Psoas muscle (tissue), 8 donors: Measurements from ENCODE around the gene LRBA. TPM values are rescaled to one million over a fixed set of nuclear protein-coding genes. Genes with fewer than 3 reads are reported as not detected.
"Not testable (repeated sequence)": the region's sequence is repeated elsewhere in the genome, so short reads cannot be mapped to it uniquely, and the experiment has no call there.

Experiments
- ATAC-seq, 4 donors: fragments of 200-7000 bp; cut with Tn5 transposase; one replicate each; pipeline ENCODE4 v1.9.1; 2020; ENCODE audit warnings: moderate library complexity in 3 of 4, mild to moderate bottlenecking in 2 of 4
- DNase-seq, 2 donors: peaks; one replicate each; pipeline ENCODE4 v3.0.0-alpha.2; 2020
- H3K27ac ChIP-seq: fragments of 200-600 bp; one replicate; pipeline ENCODE4 v1.8.0; 2022
- H3K27me3 ChIP-seq, 3 donors: fragments of 200-600 bp in 1 of 3; one replicate each; pipeline versions ENCODE4 v1.6.1 to v1.8.0; 2013 to 2022; ENCODE audit warnings: low read length in 2 of 3, mild to moderate bottlenecking in 2 of 3, moderate library complexity in 1 of 3; ENCODE audit not compliant: insufficient read depth in 3 of 3
- H3K36me3 ChIP-seq, 2 donors: fragments of 200-600 bp in 1 of 2; one replicate each; pipeline versions ENCODE4 v1.6.1 to v1.8.0; 2013 to 2022; ENCODE audit warnings: low read depth in 1 of 2, mild to moderate bottlenecking in 1 of 2, moderate library complexity in 1 of 2; ENCODE audit not compliant: insufficient read depth in 1 of 2
- H3K4me1 ChIP-seq: fragments of 200-600 bp; one replicate; pipeline ENCODE4 v1.8.0; 2022
- H3K4me3 ChIP-seq: fragments of 200-600 bp; one replicate; pipeline ENCODE4 v1.8.0; 2022; ENCODE audit warnings: mild to moderate bottlenecking
- H3K9me3 ChIP-seq: fragments of 200-600 bp; one replicate; pipeline ENCODE4 v1.8.0; 2022
- WGBS, 3 donors: extraction: QIAGEN DNeasy Blood & Tissue Kit; methylation state at CpG; one replicate each; pipeline versions ENCODE4 v1.1.6 to v1.1.7; 2013; 5-methylcytosine and 5-hydroxymethylcytosine counted together
- intact Hi-C, 2 donors: fragments of 100-400 bp; cut with DNase I; formaldehyde crosslinking; loops; one replicate each; pipeline versions ENCODE4 v1.11.0 to v1.14.2; 2022
- polyA plus RNA-seq, 3 donors: library from polyadenylated mRNA; stranded (reverse); fragments of 200-250 nt; gene quantifications; one replicate each; pipeline ENCODE4 v1.2.3, GENCODE V29; 2013
- total RNA-seq, 4 donors: library from RNA; stranded (reverse); fragmentation: NEBNext Ultra II Directional in 2 of 4; extraction: Animal tissue kit (Norgen Biotek cat#: 25700) in 2 of 4; gene quantifications; one replicate each; pipeline versions ENCODE4 v1.2.1 to v1.2.4, GENCODE V29; 2021 to 2023
- TF ChIP-seq, protein P1 (sequence below): fragments of 200-600 bp; IDR thresholded peaks from one replicate; pipeline ENCODE4 v1.8.0; 2022; ENCODE audit warnings: antibody characterized with exemption
- donor health status: healthy with polysubstance abuse.
- donor health status: DM: no; HTN: no; CAD: no; lungs with moderate emphysema.
- donor health status: Bipolar disorder and iron deficiency.
- donor health status: healthy.
- donor health status: DM: yes; HTN: yes; CAD: no.
- donor health status: DM: no; HTN: no; CAD: no.
- donor health status: DM: no; HTN: no; CAD: no.
- donor health status: DM: yes; HTN: yes; CAD: no.

Gene LRBA
- total and polyA plus RNA-seq, 7 donors = 2.9 to 10.6 (median 6.4) TPM

- Histone ChIP-seq H3K36me3 (no peaks in the 10 kb centered on the region), H3K27ac (no peak overlapping the region), H3K4me3 (no peak overlapping the region), H3K27me3 (no peaks in the 10 kb centered on the region), H3K4me1 (no peaks in the 10 kb centered on the region), H3K9me3 (peaks cover 8% of the 10 kb centered on the region)
- intact Hi-C loops = no loop called here
- TF ChIP-seq, protein P1, sequence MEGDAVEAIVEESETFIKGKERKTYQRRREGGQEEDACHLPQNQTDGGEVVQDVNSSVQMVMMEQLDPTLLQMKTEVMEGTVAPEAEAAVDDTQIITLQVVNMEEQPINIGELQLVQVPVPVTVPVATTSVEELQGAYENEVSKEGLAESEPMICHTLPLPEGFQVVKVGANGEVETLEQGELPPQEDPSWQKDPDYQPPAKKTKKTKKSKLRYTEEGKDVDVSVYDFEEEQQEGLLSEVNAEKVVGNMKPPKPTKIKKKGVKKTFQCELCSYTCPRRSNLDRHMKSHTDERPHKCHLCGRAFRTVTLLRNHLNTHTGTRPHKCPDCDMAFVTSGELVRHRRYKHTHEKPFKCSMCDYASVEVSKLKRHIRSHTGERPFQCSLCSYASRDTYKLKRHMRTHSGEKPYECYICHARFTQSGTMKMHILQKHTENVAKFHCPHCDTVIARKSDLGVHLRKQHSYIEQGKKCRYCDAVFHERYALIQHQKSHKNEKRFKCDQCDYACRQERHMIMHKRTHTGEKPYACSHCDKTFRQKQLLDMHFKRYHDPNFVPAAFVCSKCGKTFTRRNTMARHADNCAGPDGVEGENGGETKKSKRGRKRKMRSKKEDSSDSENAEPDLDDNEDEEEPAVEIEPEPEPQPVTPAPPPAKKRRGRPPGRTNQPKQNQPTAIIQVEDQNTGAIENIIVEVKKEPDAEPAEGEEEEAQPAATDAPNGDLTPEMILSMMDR = no peak
- WGBS, 3 donors = 70 to 90% (median 71%) methylated on average over 2 of the region's 2 CpGs
- ATAC-seq (no peak), DNase-seq (no peak)
These were observed 625.1 kb downstream of the LRBA start for GRCh38 chr4:150389896-150390530.

DNA sequence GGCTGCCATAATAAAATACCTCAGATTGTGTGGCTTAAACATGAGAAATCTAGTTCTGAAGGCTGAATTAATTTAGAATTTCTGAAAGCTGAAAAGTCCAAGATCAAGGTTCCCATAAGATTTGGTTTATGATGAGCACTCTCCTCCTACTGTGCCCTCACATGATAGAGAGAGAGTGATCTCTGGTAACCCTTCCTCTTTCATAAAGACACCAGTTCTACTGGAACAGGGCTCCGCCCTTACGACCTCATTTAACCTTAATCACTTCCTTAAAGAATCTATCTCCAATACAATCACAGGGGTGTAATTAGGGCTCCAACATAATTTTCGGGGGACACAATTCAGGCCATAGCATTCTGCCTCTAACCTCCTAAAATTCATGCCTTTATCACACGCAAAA, 627.1 kb downstream of the LRBA start:
- Histone ChIP-seq H3K9me3 (peaks cover 3% of the 10 kb centered on the region), H3K27me3 (no peaks in the 10 kb centered on the region), H3K27ac (no peak overlapping the region), H3K4me1 (no peaks in the 10 kb centered on the region), H3K4me3 (no peak overlapping the region), H3K36me3 (no peaks in the 10 kb centered on the region)
- no peak for DNase-seq
- no peak for ATAC-seq
- intact Hi-C loops = no loop called here
- WGBS, 3 donors = 90 to 93% (median 92%) methylated on average over 4 of the region's 4 CpGs
- TF ChIP-seq, protein P1 = no peak

DNA sequence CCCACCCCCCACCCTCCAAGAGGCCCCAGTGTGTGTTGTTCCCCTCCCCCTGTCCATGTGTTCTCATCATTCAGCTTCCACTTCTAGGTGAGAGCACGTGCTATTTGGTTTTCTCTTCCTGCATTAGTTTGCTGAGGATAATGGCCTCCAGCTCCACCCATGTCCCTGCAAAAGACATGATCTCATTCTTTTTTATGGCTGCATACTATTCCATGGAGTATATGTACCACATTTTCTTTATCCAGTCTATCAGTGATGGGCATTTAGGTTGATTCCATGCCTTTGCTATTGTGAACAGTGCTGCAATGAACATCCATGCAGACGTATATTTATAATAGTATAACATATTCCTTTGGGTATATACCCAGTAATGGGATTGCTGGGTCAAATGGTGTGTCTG, 628.7 kb downstream of the LRBA start:
- H3K4me3 ChIP-seq, H3K27ac ChIP-seq, H3K36me3 ChIP-seq, H3K4me1 ChIP-seq, intact Hi-C loops, ATAC-seq, DNase-seq, H3K9me3 ChIP-seq, H3K27me3 ChIP-seq: not testable (repeated sequence)
- whole genome bisulfite sequencing, 3 donors = 89 to 94% (median 89%) methylated on average over 2 of the region's 2 CpGs

DNA sequence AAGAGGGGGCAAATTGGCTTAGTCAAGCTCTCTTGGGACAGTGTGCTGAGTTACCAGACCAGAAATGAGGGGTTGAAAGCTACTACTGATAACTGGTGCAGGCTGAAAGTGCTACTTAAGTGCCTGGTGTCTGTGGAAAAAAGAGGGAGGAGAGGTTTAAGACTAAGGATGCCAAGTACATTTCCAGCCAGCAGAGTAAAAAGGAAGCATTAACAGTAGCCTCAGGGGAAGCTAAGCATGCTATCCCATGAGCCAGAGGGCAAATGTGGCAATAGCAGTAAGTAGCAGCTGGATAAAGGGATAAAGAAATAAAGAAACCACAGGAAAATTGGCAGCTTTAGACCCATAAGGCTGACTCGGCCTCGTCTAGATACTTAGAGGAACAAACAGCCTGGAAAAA, 629.5 kb downstream of the LRBA start:
- H3K4me3 ChIP-seq = no peak overlapping the region
- no peaks in the 10 kb centered on the region for H3K36me3 ChIP-seq
- TF ChIP-seq, protein P1 = no peak
- intact Hi-C loops = no loop called here
- no peak overlapping the region for H3K27ac ChIP-seq
- ATAC-seq (peak in 2 of 4 donors; percentile 15 to 38), DNase-seq (no peak)
- H3K27me3 ChIP-seq = no peaks in the 10 kb centered on the region
- no peaks in the 10 kb centered on the region for H3K4me1 ChIP-seq
- 25 to 35% (median 29%) methylated on average over 2 of the region's 2 CpGs for WGBS, 3 donors
- no peaks in the 10 kb centered on the region for H3K9me3 ChIP-seq

DNA sequence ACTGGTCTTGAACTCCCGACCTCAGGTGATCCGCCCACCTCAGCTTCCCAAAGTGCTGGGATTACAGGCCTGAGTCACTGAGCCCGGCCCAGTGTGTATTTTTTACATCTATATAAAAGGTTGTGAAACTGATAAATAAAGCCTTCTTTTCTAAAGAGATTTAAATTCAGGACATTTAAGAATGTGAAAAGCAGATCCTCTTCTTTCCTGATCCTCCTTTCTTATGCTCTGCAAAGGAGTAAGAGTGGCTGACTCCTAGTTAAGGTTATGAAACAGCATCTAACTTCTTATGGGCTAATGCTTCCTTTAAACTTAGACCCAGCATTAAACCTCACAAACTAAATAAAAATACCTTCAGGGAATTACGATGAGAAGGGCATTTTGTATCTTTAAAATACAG, 630.8 kb downstream of the LRBA start:
- Histone ChIP-seq H3K27ac (no peak overlapping the region), H3K4me1 (no peaks in the 10 kb centered on the region), H3K9me3 (no peaks in the 10 kb centered on the region), H3K4me3 (no peak overlapping the region), H3K27me3 (no peaks in the 10 kb centered on the region), H3K36me3 (no peaks in the 10 kb centered on the region)
- intact Hi-C loops = no loop called here
- ATAC-seq = no peak
- TF ChIP-seq, protein P1 = no peak
- WGBS, 3 donors = 90 to 92% (median 91%) methylated on average over 4 of the region's 4 CpGs
- no peak for DNase-seq
